PC-9 (cell line): ENCODE measurements around the gene EXOC2. TPM values are rescaled to one million over a fixed set of nuclear protein-coding genes. Genes with fewer than 3 reads are reported as not detected.

ENCODE experiments used
- BruUV-seq: library from RNA; stranded (reverse); fragments of 400-500 nt; replicated peaks from 2 replicates; lab custom pipeline; 2021; lab: Mats Ljungman, UMichigan
- CTCF ChIA-PET: fragments of 300-600 bp; sonication (Branson Sonifier 250); formaldehyde crosslinking; loops from one replicate; lab custom pipeline; 2022; ENCODE audit warnings: antibody characterized with exemption; lab: Charles Lee
- POLR2A ChIA-PET: fragments of 300-600 bp; sonication (Branson Sonifier 250); formaldehyde crosslinking; loops from one replicate; lab custom pipeline; 2022; ENCODE audit warnings: antibody characterized with exemption; ENCODE audit not compliant: unreplicated experiment; lab: Charles Lee
- DNase-seq, 2 experiments: peaks; one replicate each; pipeline versions ENCODE4 v3.0.0 to v3.0.0-alpha.2; 2015 to 2022; ENCODE audit warnings: mixed read lengths in 1 of 2
- H2AFZ ChIP-seq: fragments of 200-600 bp; sonication (generic); 2 replicates; pipeline ENCODE4 v1.8.1; 2017; ENCODE audit warnings: antibody characterized with exemption
- H3F3A ChIP-seq: fragments of 200-600 bp; sonication (generic); 2 replicates; pipeline ENCODE4 v1.8.1; 2017; ENCODE audit warnings: antibody characterized with exemption, mild to moderate bottlenecking, low read depth; ENCODE audit not compliant: insufficient read depth
- H3K27ac ChIP-seq: fragments of 200-600 bp; sonication (generic); 2 replicates; pipeline ENCODE4 v1.6.1; 2016; ENCODE audit warnings: mixed run types
- H3K27me3 ChIP-seq: fragments of 200-600 bp; sonication (generic); 2 replicates; pipeline ENCODE4 v1.6.1; 2016; ENCODE audit warnings: low read depth, mixed run types; ENCODE audit not compliant: insufficient read depth
- H3K36me3 ChIP-seq: fragments of 200-600 bp; sonication (generic); 2 replicates; pipeline ENCODE4 v1.6.1; 2016; ENCODE audit warnings: low read depth, mixed run types
- H3K4me1 ChIP-seq: fragments of 200-600 bp; sonication (generic); replicated peaks from 2 replicates; pipeline ENCODE4 v1.6.1; 2016; ENCODE audit warnings: mixed run types; ENCODE audit not compliant: insufficient read depth
- H3K4me2 ChIP-seq: fragments of 200-600 bp; sonication (generic); 2 replicates; pipeline ENCODE4 v1.6.1; 2017; ENCODE audit warnings: mixed run types
- H3K4me3 ChIP-seq: fragments of 200-600 bp; sonication (generic); 2 replicates; pipeline ENCODE4 v1.6.1; 2016; ENCODE audit warnings: mixed run types
- H3K79me2 ChIP-seq: fragments of 200-600 bp; sonication (generic); 2 replicates; pipeline ENCODE4 v1.6.1; 2017; ENCODE audit warnings: low read depth, mixed run types
- H3K9me2 ChIP-seq: fragments of 200-600 bp; sonication (generic); 2 replicates; pipeline ENCODE4 v1.8.1; 2017; ENCODE audit warnings: mild to moderate bottlenecking; ENCODE audit not compliant: insufficient read depth
- H3K9me3 ChIP-seq: fragments of 200-600 bp; sonication (generic); 2 replicates; pipeline ENCODE4 v1.8.1; 2016; ENCODE audit warnings: low read depth; ENCODE audit not compliant: insufficient read depth
- H4K20me1 ChIP-seq: fragments of 200-600 bp; sonication (generic); 2 replicates; pipeline ENCODE4 v1.8.1; 2017; ENCODE audit not compliant: insufficient read depth
- CTCF ChIP-seq: fragments of 200-600 bp; sonication (generic); conservative IDR thresholded peaks from 2 replicates; pipeline ENCODE4 v1.6.1; 2017; ENCODE audit warnings: mixed run types, antibody characterized with exemption, mild to moderate bottlenecking, moderate library complexity
- EZH2 ChIP-seq: fragments of 200-600 bp; sonication (generic); IDR thresholded peaks from 2 replicates; pipeline ENCODE4 v1.8.0; 2017; ENCODE audit warnings: antibody characterized with exemption, low read depth
- intact Hi-C: fragments of 100-400 bp; cut with micrococcal nuclease; formaldehyde crosslinking; loops from one replicate; pipeline ENCODE4 v1.10.0; 2022; ENCODE audit not compliant: unreplicated experiment
- total RNA-seq: library from RNA; stranded (reverse); gene quantifications from 2 replicates; pipeline ENCODE4 v1.2.3, GENCODE V29; 2021

EXOC2 gene
- total RNA-seq, 1 experiment from 2014 or later: 28.2 TPM

- H3K27me3 ChIP-seq: no peaks in the 10 kb centered on the region
- H3K79me2 ChIP-seq: no peaks in the 10 kb centered on the region
- H3K9me2 ChIP-seq: no peaks in the 10 kb centered on the region
- no peaks in the 10 kb centered on the region for H3K4me1 ChIP-seq
- POLR2A ChIA-PET: no interaction called here
- CTCF ChIA-PET: no interaction called here
- no peak overlapping the region for H3K4me3 ChIP-seq
- TF ChIP-seq EZH2 (no peak), CTCF (no peak)
- no peaks in the 10 kb centered on the region for H3F3A ChIP-seq
- no peaks in the 10 kb centered on the region for H3K36me3 ChIP-seq
- no TSS peak for BruUV-seq
- intact Hi-C loops: no loop called here
- no peak overlapping the region for H3K4me2 ChIP-seq
- H3K27ac ChIP-seq: no peak overlapping the region
- H2AFZ ChIP-seq: no peak overlapping the region
- H4K20me1 ChIP-seq: no peaks in the 10 kb centered on the region
- H3K9me3 ChIP-seq: no peaks in the 10 kb centered on the region
- DNase-seq: no peak
Observed at GRCh38 chr6:736657-737446, 43.9 kb upstream of the EXOC2 start.

GRCh38 chr6:733431-734219 lies 40.7 kb upstream of the EXOC2 start:
- H3K9me3 ChIP-seq: no peaks in the 10 kb centered on the region
- BruUV-seq: no TSS peak
- intact Hi-C loops: no loop called here
- no peaks in the 10 kb centered on the region for H3K36me3 ChIP-seq
- ChIA-PET CTCF (no interaction called here), POLR2A (no interaction called here)
- no peak overlapping the region for H2AFZ ChIP-seq
- H3K27ac ChIP-seq: no peak overlapping the region
- H3K4me2 ChIP-seq: no peak overlapping the region
- DNase-seq: no peak
- no peaks in the 10 kb centered on the region for H3K79me2 ChIP-seq
- TF ChIP-seq EZH2 (no peak), CTCF (no peak)
- H3F3A ChIP-seq: no peaks in the 10 kb centered on the region
- no peaks in the 10 kb centered on the region for H4K20me1 ChIP-seq
- no peak overlapping the region for H3K4me3 ChIP-seq
- H3K9me2 ChIP-seq: no peaks in the 10 kb centered on the region
- H3K27me3 ChIP-seq: peaks cover 20% of the 10 kb centered on the region
- no peaks in the 10 kb centered on the region for H3K4me1 ChIP-seq

- Histone ChIP-seq H3K79me2 (no peaks in the 10 kb centered on the region), H3K27me3 (peaks cover 33% of the 10 kb centered on the region), H3K4me3 (no peak overlapping the region), H3K27ac (no peak overlapping the region), H4K20me1 (no peaks in the 10 kb centered on the region), H3K9me2 (no peaks in the 10 kb centered on the region), H3K4me1 (no peaks in the 10 kb centered on the region), H3K36me3 (no peaks in the 10 kb centered on the region), H2AFZ (no peak overlapping the region), H3F3A (no peaks in the 10 kb centered on the region), H3K4me2 (no peak overlapping the region), H3K9me3 (no peaks in the 10 kb centered on the region)
- DNase-seq: no peak
- ChIA-PET CTCF (no interaction called here), POLR2A (no interaction called here)
- intact Hi-C loops: no loop called here
- no TSS peak for BruUV-seq
- TF ChIP-seq CTCF: no peak
- no peak for TF ChIP-seq EZH2
Observed at GRCh38 chr6:731924-732323, 39.0 kb upstream of the EXOC2 start.
